Activated naive CD4-positive, alpha-beta T cell treated with anti-CD3 and anti-CD28 coated beads, Interleukin-2, amount 10 ng/mL, durations not matched to agents 7 days and 5 days (primary cell): ENCODE data around the gene ORMDL3.
"Not testable (repeated sequence)": the region's sequence is repeated elsewhere in the genome, so short reads cannot be mapped to it uniquely, and the experiment has no call there.

Experiments used
- CTCF ChIA-PET: fragments of 350-600 bp; sonication (Branson Sonifier 250); formaldehyde crosslinking; loops from one replicate; lab custom pipeline; 2021; ENCODE audit warnings: antibody characterized with exemption; lab: Charles Lee
- DNase-seq: peaks from one replicate; pipeline ENCODE4 v3.0.0-alpha.2; 2020
- H3K27ac Mint-ChIP-seq: one replicate; pipeline ENCODE4 v1.8.0; 2021; ENCODE audit warnings: mild to moderate bottlenecking, moderate library complexity, mixed read lengths
- H3K27me3 Mint-ChIP-seq: one replicate; pipeline ENCODE4 v1.8.0; 2021; ENCODE audit warnings: mild to moderate bottlenecking, mixed read lengths
- H3K36me3 Mint-ChIP-seq: one replicate; pipeline ENCODE4 v1.8.0; 2021; ENCODE audit warnings: mixed read lengths
- H3K4me1 Mint-ChIP-seq: one replicate; pipeline ENCODE4 v1.8.0; 2021; ENCODE audit warnings: mixed read lengths
- H3K4me3 Mint-ChIP-seq: one replicate; pipeline ENCODE4 v1.8.0; 2021; ENCODE audit warnings: mild to moderate bottlenecking, moderate library complexity, mixed read lengths
- H3K9me3 Mint-ChIP-seq: one replicate; pipeline ENCODE4 v1.8.0; 2021; ENCODE audit warnings: mixed read lengths

The ORMDL3 gene

GRCh38 chr17:39960524-39961041 lies 33.2 kb upstream of the ORMDL3 start:
- DNase-seq, result no peak
- peaks cover 29% of the 10 kb centered on the region for H3K4me1 Mint-ChIP-seq
- H3K4me3 Mint-ChIP-seq, result no peak overlapping the region
- CTCF ChIA-PET, result interaction anchor here (0.8 to 1.4 kb wide), 2 partner anchors 17 to 20 kb away, joined by 3 read pairs; partner anchors contain the start of gene PSMD3
- H3K36me3 Mint-ChIP-seq, result no peaks in the 10 kb centered on the region
- peaks cover 60% of the 10 kb centered on the region for H3K27me3 Mint-ChIP-seq
- no peaks in the 10 kb centered on the region for H3K9me3 Mint-ChIP-seq
- no peak overlapping the region for H3K27ac Mint-ChIP-seq

DNA sequence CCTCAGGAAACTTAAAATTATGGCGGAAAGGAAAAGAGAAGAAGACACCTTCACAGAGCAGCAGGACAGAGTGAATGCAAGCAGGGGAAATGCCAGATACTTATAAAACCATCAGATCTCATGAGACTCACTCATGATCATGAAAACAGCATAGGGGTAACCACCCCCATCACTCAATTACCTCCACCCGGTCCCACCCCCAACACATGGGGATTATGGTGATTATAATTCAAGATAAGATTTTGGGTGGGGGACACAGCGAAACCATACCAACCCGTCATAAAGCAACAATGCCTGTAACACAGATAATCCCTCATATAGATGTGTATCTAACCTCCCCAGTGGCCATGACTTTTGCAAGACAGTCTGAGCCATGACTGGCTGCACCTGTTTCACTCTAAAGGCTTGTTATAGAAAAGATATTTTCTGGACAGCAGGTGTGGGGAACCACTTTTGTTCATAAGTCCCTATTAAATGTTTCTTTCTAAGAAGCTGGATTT lies 28.4 kb upstream of the ORMDL3 start:
- Mint-ChIP-seq H3K4me1 (peaks cover 26% of the 10 kb centered on the region), H3K4me3 (no peak overlapping the region), H3K27me3 (peaks cover 58% of the 10 kb centered on the region), H3K27ac (no peak overlapping the region), H3K36me3 (no peaks in the 10 kb centered on the region), H3K9me3 (no peaks in the 10 kb centered on the region)
- CTCF ChIA-PET, result interaction anchor here (1.5 to 7.0 kb wide), 4 partner anchors 9 to 82 kb away, joined by 4 to 53 read pairs (median 14); partner anchors contain the start of gene PSMD3
- no peak for DNase-seq

DNA sequence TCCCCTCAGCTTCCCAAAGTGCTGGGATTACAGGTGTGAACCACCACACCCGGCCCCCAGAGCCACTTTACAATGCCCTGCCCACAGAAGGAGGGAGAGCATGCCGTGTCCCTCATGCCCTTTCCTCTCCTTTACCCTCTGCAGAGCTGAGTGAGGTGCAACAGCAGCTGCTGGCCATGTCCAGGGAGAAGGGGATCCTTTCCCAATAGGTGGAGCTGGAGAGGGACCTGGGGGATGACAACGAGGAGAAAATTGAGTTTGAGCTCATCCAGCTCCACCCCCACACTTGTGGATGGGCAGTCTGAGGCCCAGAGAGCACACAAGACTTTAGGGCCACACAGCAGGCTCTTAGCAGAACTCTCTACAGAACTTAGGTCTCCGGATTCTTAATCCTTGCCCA lies 27.5 kb upstream of the ORMDL3 start:
- no peaks in the 10 kb centered on the region for H3K9me3 Mint-ChIP-seq
- CTCF ChIA-PET, result interaction anchor here (1.1 to 7.0 kb wide), 5 partner anchors 8 to 333 kb away, joined by 4 to 53 read pairs (median 4); partner anchors contain the start of gene PSMD3
- no peaks in the 10 kb centered on the region for H3K36me3 Mint-ChIP-seq
- no peak for DNase-seq
- H3K4me3 Mint-ChIP-seq, result no peak overlapping the region
- peaks cover 34% of the 10 kb centered on the region for H3K4me1 Mint-ChIP-seq
- H3K27ac Mint-ChIP-seq, result no peak overlapping the region
- H3K27me3 Mint-ChIP-seq, result peaks cover 59% of the 10 kb centered on the region

- CTCF ChIA-PET, result interaction anchor here (1.2 to 7.0 kb wide), 2 partner anchors 27 to 35 kb away, joined by 3 to 53 read pairs; partner anchors contain the start of gene PSMD3
- no peak for DNase-seq
- H3K4me1 Mint-ChIP-seq, result peaks cover 36% of the 10 kb centered on the region
- peak overlapping the region; percentile 79 for H3K4me3 Mint-ChIP-seq
- peak overlapping the region; percentile 52 for H3K27ac Mint-ChIP-seq
- H3K36me3 Mint-ChIP-seq, result no peaks in the 10 kb centered on the region
- no peaks in the 10 kb centered on the region for H3K9me3 Mint-ChIP-seq
- H3K27me3 Mint-ChIP-seq, result peaks cover 56% of the 10 kb centered on the region
Observed at GRCh38 chr17:39953471-39953888, 26.1 kb upstream of the ORMDL3 start.

GRCh38 chr17:39952680-39953470 lies 25.5 kb upstream of the ORMDL3 start:
- peak overlapping the region; percentile 79 for H3K4me3 Mint-ChIP-seq
- CTCF ChIA-PET, result interaction anchor here (1.2 to 7.0 kb wide), 2 partner anchors 28 to 35 kb away, joined by 3 to 53 read pairs; partner anchors contain the start of gene PSMD3
- peaks cover 50% of the 10 kb centered on the region for H3K27me3 Mint-ChIP-seq
- peak; percentile 99 for DNase-seq
- H3K36me3 Mint-ChIP-seq, result no peaks in the 10 kb centered on the region
- peak overlapping the region; percentile 62 for H3K27ac Mint-ChIP-seq
- no peaks in the 10 kb centered on the region for H3K9me3 Mint-ChIP-seq
- H3K4me1 Mint-ChIP-seq, result peaks cover 39% of the 10 kb centered on the region

DNA sequence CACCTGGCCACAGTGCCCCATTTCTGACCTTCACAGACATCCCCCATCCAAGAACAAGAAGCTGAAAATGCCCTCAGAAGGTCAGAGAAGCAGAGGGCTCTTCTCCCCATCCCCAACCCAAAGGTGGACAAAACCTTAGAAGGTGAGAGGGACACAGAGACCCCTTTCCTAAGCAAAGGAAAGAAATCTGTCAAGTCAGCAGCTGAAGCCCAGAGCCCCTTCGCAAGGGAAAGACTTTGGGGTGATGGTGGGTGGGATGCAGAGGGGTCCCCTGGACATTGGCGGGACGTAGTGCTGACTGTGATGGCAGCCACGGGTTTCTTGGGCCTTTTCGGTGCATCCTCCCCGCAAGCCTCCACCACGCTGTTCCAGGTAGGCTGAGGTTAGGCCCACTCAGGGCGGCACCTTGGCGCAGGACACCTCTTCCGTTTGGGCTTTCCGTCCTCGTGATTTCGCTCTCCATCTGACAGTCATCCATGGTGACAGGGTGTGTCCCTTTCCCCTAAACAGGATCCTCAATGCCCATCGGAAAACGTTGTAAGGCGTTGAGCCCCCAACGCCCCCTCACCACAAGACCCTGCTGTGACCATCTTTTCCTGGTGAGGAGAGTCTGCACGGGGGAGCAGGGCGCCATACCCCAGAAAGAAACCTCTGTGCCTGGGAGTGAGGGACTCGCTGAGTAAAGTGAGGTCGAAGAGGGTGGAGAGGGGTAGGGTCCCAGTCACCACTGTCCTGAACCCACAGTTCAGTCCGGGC lies 24.7 kb upstream of the ORMDL3 start:
- H3K36me3 Mint-ChIP-seq, result no peaks in the 10 kb centered on the region
- H3K27me3 Mint-ChIP-seq, result peaks cover 46% of the 10 kb centered on the region
- no peak overlapping the region for H3K27ac Mint-ChIP-seq
- no peaks in the 10 kb centered on the region for H3K9me3 Mint-ChIP-seq
- H3K4me1 Mint-ChIP-seq, result peaks cover 46% of the 10 kb centered on the region
- CTCF ChIA-PET, result no interaction called here
- no peak for DNase-seq
- peak overlapping the region; percentile 56 for H3K4me3 Mint-ChIP-seq

GRCh38 chr17:39950871-39951348 lies 23.5 kb upstream of the ORMDL3 start:
- DNase-seq, result no peak
- Mint-ChIP-seq H3K27ac (no peak overlapping the region), H3K27me3 (peaks cover 48% of the 10 kb centered on the region), H3K4me3 (no peak overlapping the region), H3K36me3 (no peaks in the 10 kb centered on the region), H3K9me3 (no peaks in the 10 kb centered on the region), H3K4me1 (peaks cover 46% of the 10 kb centered on the region)
- CTCF ChIA-PET, result no interaction called here

DNA sequence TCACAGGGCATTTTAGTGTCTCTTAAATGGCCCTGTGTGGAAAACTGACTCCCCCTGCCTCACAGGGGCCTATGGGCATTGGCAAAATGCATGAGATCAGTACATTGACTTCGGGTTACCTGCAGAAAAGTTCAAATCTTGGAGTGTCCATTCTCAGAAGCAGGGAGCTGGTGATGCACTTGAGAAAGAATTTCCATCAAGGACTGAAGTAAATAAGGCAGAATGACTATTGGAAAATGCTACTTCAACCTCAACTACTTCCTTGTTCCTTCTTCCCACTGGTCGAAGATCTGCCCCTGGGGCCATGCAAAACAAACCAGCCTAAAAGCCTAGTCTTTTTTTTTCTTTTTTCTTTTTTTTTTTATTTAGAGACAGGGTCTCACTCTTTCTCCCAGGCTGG lies 21.6 kb upstream of the ORMDL3 start:
- no peak for DNase-seq
- Mint-ChIP-seq H3K9me3 (no peaks in the 10 kb centered on the region), H3K27ac (no peak overlapping the region), H3K4me3 (no peak overlapping the region), H3K36me3 (no peaks in the 10 kb centered on the region), H3K4me1 (peaks cover 46% of the 10 kb centered on the region), H3K27me3 (peaks cover 46% of the 10 kb centered on the region)
- CTCF ChIA-PET, result no interaction called here

GRCh38 chr17:39948489-39948828 lies 21.1 kb upstream of the ORMDL3 start:
- DNase-seq, H3K36me3 Mint-ChIP-seq, CTCF ChIA-PET, H3K4me3 Mint-ChIP-seq, H3K9me3 Mint-ChIP-seq: not testable (repeated sequence)
- Mint-ChIP-seq H3K27me3 (peaks cover 51% of the 10 kb centered on the region), H3K27ac (peak overlapping the region; percentile 42), H3K4me1 (peaks cover 43% of the 10 kb centered on the region)

- Mint-ChIP-seq H3K27me3 (peaks cover 60% of the 10 kb centered on the region), H3K4me1 (peaks cover 32% of the 10 kb centered on the region), H3K9me3 (no peaks in the 10 kb centered on the region), H3K27ac (no peak overlapping the region), H3K4me3 (no peak overlapping the region), H3K36me3 (no peaks in the 10 kb centered on the region)
- no peak for DNase-seq
- CTCF ChIA-PET, result interaction anchor here (1.1 to 1.5 kb wide), 2 partner anchors 8 to 11 kb away, joined by 3 to 4 read pairs; no protein-coding TSS in a partner anchor
Observed at GRCh38 chr17:39946551-39947330, 19.3 kb upstream of the ORMDL3 start.

GRCh38 chr17:39944393-39944711 lies 17.0 kb upstream of the ORMDL3 start:
- H3K27ac Mint-ChIP-seq, result no peak overlapping the region
- H3K4me1 Mint-ChIP-seq, result peaks cover 37% of the 10 kb centered on the region
- no peak for DNase-seq
- peaks cover 43% of the 10 kb centered on the region for H3K27me3 Mint-ChIP-seq
- no peak overlapping the region for H3K4me3 Mint-ChIP-seq
- H3K9me3 Mint-ChIP-seq, result no peaks in the 10 kb centered on the region
- CTCF ChIA-PET, result no interaction called here
- no peaks in the 10 kb centered on the region for H3K36me3 Mint-ChIP-seq

GRCh38 chr17:39943702-39944392 lies 16.4 kb upstream of the ORMDL3 start:
- Mint-ChIP-seq H3K4me1 (peaks cover 40% of the 10 kb centered on the region), H3K9me3 (no peaks in the 10 kb centered on the region), H3K27ac (no peak overlapping the region), H3K36me3 (no peaks in the 10 kb centered on the region), H3K4me3 (no peak overlapping the region), H3K27me3 (peaks cover 43% of the 10 kb centered on the region)
- CTCF ChIA-PET, result no interaction called here
- DNase-seq, result no peak
